SK-N-MC (cell line): Measurements from ENCODE around the gene OPRM1.

Source experiments
- EZH2 ChIP-seq: fragments of 200-600 bp; sonication (generic); IDR thresholded peaks from one replicate; pipeline ENCODE4 v1.6.1; 2017; ENCODE audit warnings: antibody characterized with exemption
- POLR2AphosphoS5 ChIP-seq: IDR thresholded peaks from 2 replicates; pipeline ENCODE4 v1.6.1; 2012; ENCODE audit warnings: mild to moderate bottlenecking, low read depth, low read length, borderline replicate concordance

- TF ChIP-seq EZH2: no peak
- no peak for TF ChIP-seq POLR2AphosphoS5
Measured at GRCh38 chr6:154060076-154060475, 21.0 kb downstream of the OPRM1 start.
